PC-3 (cell line): ENCODE results near the gene PLCB2. TPM values are rescaled to one million over a fixed set of nuclear protein-coding genes. Genes with fewer than 3 reads are reported as not detected.
A peak's percentile ranks its signal among the peaks of the same experiment; 100 is the strongest.

Experiments used
- ATAC-seq: fragments of 200-7000 bp; cut with Tn5 transposase; 2 replicates; pipeline ENCODE4 v1.9.1; 2020; ENCODE audit warnings: mild to moderate bottlenecking, moderate library complexity
- BruUV-seq: library from RNA; stranded (reverse); fragments of 400-500 nt; replicated peaks from 2 replicates; lab custom pipeline; 2021; lab: Mats Ljungman, UMichigan
- CTCF ChIA-PET: fragments of 300-600 bp; sonication (Branson Sonifier 250); formaldehyde crosslinking; loops from one replicate; lab custom pipeline; 2022; ENCODE audit warnings: antibody characterized with exemption; lab: Charles Lee
- POLR2A ChIA-PET: fragments of 300-600 bp; sonication (Branson Sonifier 250); formaldehyde crosslinking; loops from one replicate; lab custom pipeline; 2022; ENCODE audit warnings: antibody characterized with exemption; ENCODE audit not compliant: unreplicated experiment; lab: Charles Lee
- DNase-seq: peaks from one replicate; pipeline ENCODE4 v3.0.0-alpha.2; 2015
- H2AFZ ChIP-seq: fragments of 300-600 bp; sonication (generic); 2 replicates; pipeline ENCODE4 v1.6.0; 2016; ENCODE audit warnings: antibody characterized with exemption, low read length
- H3F3A ChIP-seq: fragments of 300-600 bp; sonication (generic); one replicate; pipeline ENCODE4 v1.6.0; 2017; ENCODE audit warnings: antibody characterized with exemption, low read length, control low read depth, mild to moderate bottlenecking; ENCODE audit not compliant: unreplicated experiment
- H3K27ac ChIP-seq: fragments of 300-600 bp; sonication (generic); 2 replicates; pipeline ENCODE4 v1.5.1; 2016; ENCODE audit warnings: mild to moderate bottlenecking, low read length
- H3K27me3 ChIP-seq: fragments of 300-600 bp; sonication (generic); 2 replicates; pipeline ENCODE4 v1.6.1; 2016; ENCODE audit warnings: low read length, mixed read lengths
- H3K36me3 ChIP-seq: fragments of 300-600 bp; sonication (generic); 2 replicates; pipeline ENCODE4 v1.6.1; 2016; ENCODE audit warnings: low read depth, mixed run types, low read length, mixed read lengths
- H3K4me1 ChIP-seq: fragments of 300-600 bp; sonication (generic); 2 replicates; pipeline ENCODE4 v1.5.1; 2016; ENCODE audit warnings: low read length; ENCODE audit not compliant: insufficient read depth
- H3K4me2 ChIP-seq: fragments of 300-600 bp; sonication (generic); 2 replicates; pipeline ENCODE4 v1.6.0; 2016; ENCODE audit warnings: low read length
- H3K4me3 ChIP-seq: fragments of 300-600 bp; sonication (generic); 2 replicates; pipeline ENCODE4 v1.5.1; 2016; ENCODE audit warnings: mild to moderate bottlenecking, low read length, mixed read lengths
- H3K79me2 ChIP-seq: fragments of 300-600 bp; sonication (generic); 2 replicates; pipeline ENCODE4 v1.6.1; 2017; ENCODE audit warnings: low read length, mixed read lengths
- H3K9ac ChIP-seq: fragments of 300-600 bp; sonication (generic); 2 replicates; pipeline ENCODE4 v1.6.0; 2016; ENCODE audit warnings: mild to moderate bottlenecking, low read length
- H3K9me2 ChIP-seq: fragments of 300-600 bp; sonication (generic); replicated peaks from 2 replicates; pipeline ENCODE4 v1.6.1; 2016; ENCODE audit warnings: mixed run types, low read length, mixed read lengths
- H3K9me3 ChIP-seq: fragments of 300-600 bp; sonication (generic); 2 replicates; pipeline ENCODE4 v1.6.1; 2016; ENCODE audit warnings: low read length, mixed read lengths
- H4K20me1 ChIP-seq: fragments of 300-600 bp; sonication (generic); 2 replicates; pipeline ENCODE4 v1.6.1; 2016; ENCODE audit warnings: low read length, mixed read lengths
- EZH2 ChIP-seq: fragments of 300-600 bp; sonication (generic); IDR thresholded peaks from one replicate; pipeline ENCODE4 v1.6.1; 2017; ENCODE audit warnings: antibody characterized with exemption, mild to moderate bottlenecking, low read length; ENCODE audit not compliant: unreplicated experiment
- EZH2phosphoT487 ChIP-seq: fragments of 300-600 bp; sonication (generic); IDR thresholded peaks from 2 replicates; pipeline ENCODE4 v1.6.1; 2018; ENCODE audit warnings: mild to moderate bottlenecking, antibody characterized with exemption, low read length, borderline replicate concordance
- intact Hi-C: fragments of 100-400 bp; cut with micrococcal nuclease; formaldehyde crosslinking; loops from 2 replicates; pipeline ENCODE4 v1.9.0; 2023
- total RNA-seq: library from RNA; depleted of rRNA; stranded (reverse); fragments of >200 nt; gene quantifications from 2 replicates; pipeline ENCODE4 v1.2.3, GENCODE V29; 2014
- TF ChIP-seq, protein P1 (sequence below): fragments of 300-600 bp; sonication (generic); conservative IDR thresholded peaks from 2 replicates; pipeline ENCODE4 v1.5.1; 2017; ENCODE audit warnings: antibody characterized with exemption, low read depth, mild to moderate bottlenecking, low read length

PLCB2 gene
- total RNA-seq, 1 experiment from 2014 or later, result 3.2 TPM

DNA sequence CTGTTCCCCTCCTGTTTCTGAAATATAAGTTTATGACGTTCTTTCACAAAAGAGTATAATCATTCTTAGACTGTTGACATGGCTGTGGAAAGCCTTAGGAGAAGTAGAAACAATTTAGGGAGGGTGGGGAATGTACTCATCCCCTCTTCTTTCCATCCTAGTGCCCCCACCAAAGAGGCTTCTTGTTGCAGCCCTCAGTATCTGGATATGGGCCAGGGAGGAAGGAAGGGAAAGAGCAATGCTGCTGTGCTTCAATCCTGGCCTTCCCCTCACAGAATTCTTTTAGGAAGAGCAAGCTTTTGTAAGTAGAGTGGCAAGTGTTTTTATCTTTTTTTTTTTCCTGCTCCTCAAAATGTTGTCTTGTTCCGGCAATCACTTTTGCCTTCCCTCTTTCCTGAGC, 17.5 kb upstream of the PLCB2 start:
- Histone ChIP-seq H3K4me1 (peaks cover 14% of the 10 kb centered on the region), H4K20me1 (peaks cover 12% of the 10 kb centered on the region; the same call in 1 of the 2 replicates)
- POLR2A ChIA-PET, result interaction anchor here (0.7 to 0.9 kb wide), 2 partner anchors 9 to 13 kb away, joined by 3 to 4 read pairs; no protein-coding TSS in a partner anchor

GRCh38 chr15:40323953-40324937, 16.5 kb upstream of the PLCB2 start:
- peaks cover 23% of the 10 kb centered on the region for H3K79me2 ChIP-seq
- peaks cover under 1% of the 10 kb centered on the region for H3F3A ChIP-seq
- H3K36me3 ChIP-seq, result no peaks in the 10 kb centered on the region
- DNase-seq (no peak), ATAC-seq (peak; percentile 3)
- H2AFZ ChIP-seq, result no peak overlapping the region
- H3K9me2 ChIP-seq, result no peaks in the 10 kb centered on the region
- no TSS peak for BruUV-seq
- peak overlapping the region; percentile 67 for H3K9ac ChIP-seq
- peaks cover 14% of the 10 kb centered on the region for H3K4me1 ChIP-seq
- peak overlapping the region; percentile 84 for H3K4me3 ChIP-seq
- no peak for TF ChIP-seq EZH2
- no peak for TF ChIP-seq EZH2phosphoT487
- TF ChIP-seq, protein P1, sequence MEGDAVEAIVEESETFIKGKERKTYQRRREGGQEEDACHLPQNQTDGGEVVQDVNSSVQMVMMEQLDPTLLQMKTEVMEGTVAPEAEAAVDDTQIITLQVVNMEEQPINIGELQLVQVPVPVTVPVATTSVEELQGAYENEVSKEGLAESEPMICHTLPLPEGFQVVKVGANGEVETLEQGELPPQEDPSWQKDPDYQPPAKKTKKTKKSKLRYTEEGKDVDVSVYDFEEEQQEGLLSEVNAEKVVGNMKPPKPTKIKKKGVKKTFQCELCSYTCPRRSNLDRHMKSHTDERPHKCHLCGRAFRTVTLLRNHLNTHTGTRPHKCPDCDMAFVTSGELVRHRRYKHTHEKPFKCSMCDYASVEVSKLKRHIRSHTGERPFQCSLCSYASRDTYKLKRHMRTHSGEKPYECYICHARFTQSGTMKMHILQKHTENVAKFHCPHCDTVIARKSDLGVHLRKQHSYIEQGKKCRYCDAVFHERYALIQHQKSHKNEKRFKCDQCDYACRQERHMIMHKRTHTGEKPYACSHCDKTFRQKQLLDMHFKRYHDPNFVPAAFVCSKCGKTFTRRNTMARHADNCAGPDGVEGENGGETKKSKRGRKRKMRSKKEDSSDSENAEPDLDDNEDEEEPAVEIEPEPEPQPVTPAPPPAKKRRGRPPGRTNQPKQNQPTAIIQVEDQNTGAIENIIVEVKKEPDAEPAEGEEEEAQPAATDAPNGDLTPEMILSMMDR, result no peak
- intact Hi-C loops, result no loop called here
- H3K9me3 ChIP-seq, result no peaks in the 10 kb centered on the region
- H4K20me1 ChIP-seq, result peaks cover 12% of the 10 kb centered on the region; the same call in 1 of the 2 replicates
- H3K4me2 ChIP-seq, result peak overlapping the region; percentile 81
- ChIA-PET CTCF (interaction anchor here (0.6 to 1.1 kb wide), 3 partner anchors 13 to 45 kb away, joined by 3 to 4 read pairs (median 3); no protein-coding TSS in a partner anchor), POLR2A (interaction anchor here (0.9 kb wide), 1 partner anchor 14 kb away, joined by 3 read pairs; no protein-coding TSS in a partner anchor)
- no peaks in the 10 kb centered on the region for H3K27me3 ChIP-seq
- no peak overlapping the region for H3K27ac ChIP-seq

More for the DNA sequence above, 17.5 kb upstream of the PLCB2 start:
- H3K79me2 ChIP-seq, result peaks cover 23% of the 10 kb centered on the region
- TSS peak; percentile 50 for BruUV-seq
- peaks cover 3% of the 10 kb centered on the region for H3F3A ChIP-seq
- no peaks in the 10 kb centered on the region for H3K9me2 ChIP-seq
- peak overlapping the region; percentile 67; the same call in 1 of the 2 replicates for H3K9ac ChIP-seq
- TF ChIP-seq EZH2 (no peak), EZH2phosphoT487 (no peak)
- TF ChIP-seq, protein P1, result no peak
- no peak overlapping the region for H2AFZ ChIP-seq
- no peaks in the 10 kb centered on the region for H3K9me3 ChIP-seq
- DNase-seq, result no peak
- no peak for ATAC-seq
- H3K27me3 ChIP-seq, result no peaks in the 10 kb centered on the region
- intact Hi-C loops, result no loop called here
- peak overlapping the region; percentile 84 for H3K4me3 ChIP-seq
- H3K27ac ChIP-seq, result no peak overlapping the region
- CTCF ChIA-PET, result interaction anchor here (0.6 to 1.1 kb wide), 4 partner anchors 12 to 46 kb away, joined by 3 to 4 read pairs (median 3); no protein-coding TSS in a partner anchor
- H3K4me2 ChIP-seq, result peak overlapping the region; percentile 81
- H3K36me3 ChIP-seq, result no peaks in the 10 kb centered on the region
